NB4 (cell line): ENCODE results near the gene GPX1.
A peak's percentile ranks its signal among the peaks of the same experiment; 100 is the strongest.

Experiments
- DNase-seq: peaks from one replicate; pipeline ENCODE4 v3.0.0; 2010; ENCODE audit warnings: low read depth
- H3K4me3 ChIP-seq: one replicate; pipeline ENCODE4 v1.5.1; 2011; ENCODE audit warnings: mild to moderate bottlenecking, low read depth, low read length, moderate library complexity
- MYC ChIP-seq: IDR thresholded peaks from 2 replicates; pipeline ENCODE4 v1.6.1; 2011; ENCODE audit warnings: low read depth, low read length
- POLR2A ChIP-seq: IDR thresholded peaks from 2 replicates; pipeline ENCODE4 v1.6.1; 2011; ENCODE audit warnings: mild to moderate bottlenecking; ENCODE audit not compliant: insufficient read length; ENCODE audit errors: extremely low read depth
- TF ChIP-seq, protein P1 (sequence below): IDR thresholded peaks from 2 replicates; pipeline ENCODE4 v1.6.1; 2011; ENCODE audit warnings: low read depth, low read length
- TF ChIP-seq, protein P2 (sequence below): IDR thresholded peaks from one replicate; pipeline ENCODE4 v1.5.1; 2012; ENCODE audit warnings: low read depth, low read length

Gene GPX1

DNA sequence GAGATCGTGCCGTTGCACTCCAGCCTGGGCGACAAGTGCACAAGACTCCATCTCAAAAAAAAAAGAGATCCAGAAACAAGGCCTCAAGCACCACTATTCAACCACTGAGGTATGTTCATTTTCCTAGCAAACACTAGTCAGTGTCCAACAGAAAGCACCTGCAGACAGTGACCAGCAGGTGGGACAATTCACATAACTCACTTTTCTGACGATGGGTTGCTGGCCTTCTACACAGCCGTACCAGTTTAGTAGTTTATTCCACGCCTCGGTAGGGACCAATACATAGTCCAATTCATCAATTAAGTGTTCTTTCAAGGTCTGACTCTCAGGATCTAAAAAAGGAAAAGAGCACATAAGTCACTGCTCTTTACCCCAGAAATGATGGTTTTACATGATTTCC lies 30.7 kb downstream of the GPX1 start:
- DNase-seq: peak; percentile 16
- TF ChIP-seq POLR2A: no peak
- no peak for TF ChIP-seq MYC
- TF ChIP-seq, protein P1, sequence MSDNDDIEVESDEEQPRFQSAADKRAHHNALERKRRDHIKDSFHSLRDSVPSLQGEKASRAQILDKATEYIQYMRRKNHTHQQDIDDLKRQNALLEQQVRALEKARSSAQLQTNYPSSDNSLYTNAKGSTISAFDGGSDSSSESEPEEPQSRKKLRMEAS: no peak
- TF ChIP-seq, protein P2, sequence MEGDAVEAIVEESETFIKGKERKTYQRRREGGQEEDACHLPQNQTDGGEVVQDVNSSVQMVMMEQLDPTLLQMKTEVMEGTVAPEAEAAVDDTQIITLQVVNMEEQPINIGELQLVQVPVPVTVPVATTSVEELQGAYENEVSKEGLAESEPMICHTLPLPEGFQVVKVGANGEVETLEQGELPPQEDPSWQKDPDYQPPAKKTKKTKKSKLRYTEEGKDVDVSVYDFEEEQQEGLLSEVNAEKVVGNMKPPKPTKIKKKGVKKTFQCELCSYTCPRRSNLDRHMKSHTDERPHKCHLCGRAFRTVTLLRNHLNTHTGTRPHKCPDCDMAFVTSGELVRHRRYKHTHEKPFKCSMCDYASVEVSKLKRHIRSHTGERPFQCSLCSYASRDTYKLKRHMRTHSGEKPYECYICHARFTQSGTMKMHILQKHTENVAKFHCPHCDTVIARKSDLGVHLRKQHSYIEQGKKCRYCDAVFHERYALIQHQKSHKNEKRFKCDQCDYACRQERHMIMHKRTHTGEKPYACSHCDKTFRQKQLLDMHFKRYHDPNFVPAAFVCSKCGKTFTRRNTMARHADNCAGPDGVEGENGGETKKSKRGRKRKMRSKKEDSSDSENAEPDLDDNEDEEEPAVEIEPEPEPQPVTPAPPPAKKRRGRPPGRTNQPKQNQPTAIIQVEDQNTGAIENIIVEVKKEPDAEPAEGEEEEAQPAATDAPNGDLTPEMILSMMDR: no peak
- H3K4me3 ChIP-seq: no peak overlapping the region

DNA sequence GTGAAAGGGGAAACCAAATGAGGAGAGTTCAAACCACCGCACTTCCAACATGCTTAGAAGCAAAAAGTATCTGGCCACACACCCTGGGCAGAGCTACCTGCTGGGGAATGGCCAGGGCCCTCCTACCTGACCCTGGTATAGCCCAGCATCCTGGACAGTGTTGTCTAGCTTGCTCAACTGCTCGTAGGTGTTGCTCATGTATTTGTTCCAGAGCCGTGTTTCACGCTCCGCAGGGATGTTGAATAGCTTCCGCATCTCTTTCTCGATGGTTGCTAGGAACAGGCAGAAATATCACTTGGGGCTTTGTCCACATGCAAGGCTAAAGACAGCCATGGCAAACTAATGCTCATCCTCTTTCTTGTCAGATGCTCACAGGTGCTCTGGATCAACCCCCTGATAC lies 33.4 kb downstream of the GPX1 start:
- TF ChIP-seq, protein P2: no peak
- no peak for TF ChIP-seq MYC
- no peak for TF ChIP-seq POLR2A
- TF ChIP-seq, protein P1: no peak
- no peak overlapping the region for H3K4me3 ChIP-seq
- DNase-seq: no peak

DNA sequence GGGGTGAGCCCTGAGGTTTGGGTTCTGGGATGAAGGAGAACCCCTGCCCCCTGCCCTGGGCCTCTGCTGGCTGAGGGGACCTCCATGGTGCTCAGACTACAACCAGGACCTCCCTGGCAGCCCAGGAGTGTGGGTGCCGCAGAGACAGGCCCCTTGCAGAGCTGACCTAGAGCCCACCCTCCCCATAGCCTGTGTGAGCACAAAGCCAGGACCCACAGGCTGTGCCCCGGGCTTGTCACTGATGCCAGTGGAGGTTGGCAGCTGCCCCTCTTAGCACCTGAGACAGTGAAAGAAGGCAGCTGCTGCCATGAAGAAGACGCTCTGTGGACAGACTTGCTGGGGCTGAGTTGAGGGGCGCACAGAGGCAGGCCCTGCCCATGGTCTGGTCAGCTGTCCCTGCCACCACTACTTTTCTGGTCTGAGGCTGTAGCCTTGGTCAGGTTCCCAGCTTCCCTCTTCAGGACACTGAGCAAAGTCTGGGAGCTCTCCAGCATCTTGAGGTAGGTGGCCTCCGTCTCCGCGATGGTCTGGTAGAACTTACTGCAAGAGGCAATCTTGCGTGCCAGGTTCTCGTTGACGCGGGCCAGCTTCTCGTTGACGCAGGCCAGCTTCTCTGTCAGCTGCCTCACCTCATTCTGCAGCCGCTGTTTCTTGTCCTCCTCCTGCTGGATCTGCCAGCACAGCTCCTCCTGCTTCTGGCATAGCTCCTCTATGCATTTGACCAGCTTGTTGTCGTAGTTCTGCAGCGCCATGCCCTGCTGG lies 41.3 kb downstream of the GPX1 start:
- TF ChIP-seq, protein P1: no peak
- TF ChIP-seq MYC (no peak), POLR2A (no peak)
- TF ChIP-seq, protein P2: no peak

DNA sequence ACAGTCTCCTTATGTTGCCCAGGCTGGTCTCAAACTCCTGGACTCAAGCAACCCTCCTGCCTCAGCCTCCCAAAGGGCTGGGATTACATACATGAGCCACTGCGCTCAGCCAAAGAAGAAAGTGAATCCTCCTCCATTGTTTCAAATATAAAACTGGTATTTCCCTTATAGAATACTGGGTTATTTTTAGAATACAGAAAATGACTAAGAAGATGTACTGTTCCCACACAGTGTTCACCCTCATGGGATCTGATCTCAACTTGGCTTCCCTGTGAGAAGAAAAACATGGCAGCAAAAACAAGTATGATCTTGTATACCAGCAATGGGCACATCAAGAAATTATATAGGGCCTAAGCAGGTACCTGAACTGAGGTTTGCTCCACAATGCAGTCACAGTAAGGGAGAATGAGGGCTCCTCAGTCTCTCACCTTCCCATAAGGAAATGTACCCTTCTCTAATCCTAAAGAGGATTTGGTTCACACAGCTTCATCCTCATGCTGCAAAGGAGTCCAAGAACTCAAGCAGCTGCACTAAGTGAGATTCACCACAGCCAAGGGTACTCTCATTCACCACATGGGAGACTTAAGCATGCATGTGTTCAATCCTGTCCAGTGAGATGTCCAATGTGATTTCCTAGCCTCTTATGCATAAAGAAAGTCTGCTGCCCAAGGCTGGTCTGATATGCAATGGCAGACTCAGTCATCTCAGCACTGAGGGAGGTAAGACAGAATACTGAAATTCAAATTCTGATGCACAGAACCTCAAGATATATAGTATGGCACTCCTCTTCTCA lies 44.1 kb downstream of the GPX1 start:
- no peak overlapping the region for H3K4me3 ChIP-seq
- no peak for DNase-seq
- TF ChIP-seq, protein P2: no peak
- no peak for TF ChIP-seq MYC
- TF ChIP-seq, protein P1: no peak
- TF ChIP-seq POLR2A: no peak

More for the DNA sequence above, 41.3 kb downstream of the GPX1 start:
- no peak for DNase-seq
- H3K4me3 ChIP-seq: no peak overlapping the region

DNA sequence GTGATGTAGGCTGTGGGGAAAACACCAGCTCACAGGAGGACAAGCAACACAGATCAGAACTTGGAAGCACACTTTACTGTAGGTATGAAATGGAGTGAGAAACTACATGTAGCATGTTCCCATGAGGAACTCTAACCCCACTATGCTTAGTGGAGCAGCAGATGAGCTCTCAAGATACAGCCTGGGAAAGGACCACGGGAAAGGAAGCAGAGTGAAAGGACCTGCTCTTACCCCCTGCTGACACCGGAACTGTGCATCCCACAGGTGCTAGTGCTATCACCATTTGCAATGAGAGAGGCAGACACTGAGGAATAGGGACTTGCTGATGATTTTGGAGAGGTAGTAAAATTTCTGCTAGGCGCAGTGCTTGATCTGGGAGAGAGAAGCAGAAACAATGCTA lies 46.9 kb downstream of the GPX1 start:
- H3K4me3 ChIP-seq: no peak overlapping the region
- no peak for TF ChIP-seq POLR2A
- TF ChIP-seq MYC: no peak
- TF ChIP-seq, protein P2: no peak
- TF ChIP-seq, protein P1: no peak
- no peak for DNase-seq
